Measurements from ENCODE around the gene LAPTM4A. TPM values are rescaled to one million over a fixed set of nuclear protein-coding genes. Genes with fewer than 3 reads are reported as not detected.

The LAPTM4A gene
- total RNA-seq, 2 experiments from 2014 or later: 8.4 to 26.2 TPM

DNA sequence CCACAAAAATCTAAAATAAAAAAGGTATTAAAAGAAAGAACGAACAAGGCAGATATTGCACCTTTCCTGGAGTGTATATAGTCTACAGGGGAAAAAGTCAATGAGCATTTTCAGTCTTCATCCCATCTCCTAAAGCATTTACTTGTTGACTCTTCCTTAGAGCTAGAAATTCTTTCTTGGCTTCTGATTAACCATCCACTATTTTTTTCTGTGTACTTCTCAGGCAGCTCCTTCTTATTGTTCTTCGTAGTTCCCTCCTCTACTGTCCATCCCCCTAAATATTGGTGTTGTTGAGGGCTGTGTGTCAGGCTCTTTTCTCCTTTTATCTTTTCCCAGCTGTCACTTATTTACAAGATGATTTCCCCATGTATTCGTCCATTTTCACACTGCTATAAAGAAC, 3.5 kb upstream of the LAPTM4A start:
- no peak overlapping the region for H2AFZ ChIP-seq (ENCODE audit: low read length)
- no peak for TF ChIP-seq EZH2phosphoT487 (IDR thresholded peaks at IDR 0.05; ENCODE audit: borderline replicate concordance, low read depth, low read length)
- TF ChIP-seq, protein P1, sequence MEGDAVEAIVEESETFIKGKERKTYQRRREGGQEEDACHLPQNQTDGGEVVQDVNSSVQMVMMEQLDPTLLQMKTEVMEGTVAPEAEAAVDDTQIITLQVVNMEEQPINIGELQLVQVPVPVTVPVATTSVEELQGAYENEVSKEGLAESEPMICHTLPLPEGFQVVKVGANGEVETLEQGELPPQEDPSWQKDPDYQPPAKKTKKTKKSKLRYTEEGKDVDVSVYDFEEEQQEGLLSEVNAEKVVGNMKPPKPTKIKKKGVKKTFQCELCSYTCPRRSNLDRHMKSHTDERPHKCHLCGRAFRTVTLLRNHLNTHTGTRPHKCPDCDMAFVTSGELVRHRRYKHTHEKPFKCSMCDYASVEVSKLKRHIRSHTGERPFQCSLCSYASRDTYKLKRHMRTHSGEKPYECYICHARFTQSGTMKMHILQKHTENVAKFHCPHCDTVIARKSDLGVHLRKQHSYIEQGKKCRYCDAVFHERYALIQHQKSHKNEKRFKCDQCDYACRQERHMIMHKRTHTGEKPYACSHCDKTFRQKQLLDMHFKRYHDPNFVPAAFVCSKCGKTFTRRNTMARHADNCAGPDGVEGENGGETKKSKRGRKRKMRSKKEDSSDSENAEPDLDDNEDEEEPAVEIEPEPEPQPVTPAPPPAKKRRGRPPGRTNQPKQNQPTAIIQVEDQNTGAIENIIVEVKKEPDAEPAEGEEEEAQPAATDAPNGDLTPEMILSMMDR (conservative IDR thresholded peaks at IDR 0.05; ENCODE audit: low read length): no peak
- ChIA-PET POLR2A (interaction anchor here (0.7 to 1.5 kb wide), 4 partner anchors 10 to 19 kb away, joined by 3 read pairs; no protein-coding TSS in a partner anchor), CTCF (ENCODE audit: unreplicated experiment) (no interaction called here)
- BruUV-seq (replicated peaks): no TSS peak
- H4K20me1 ChIP-seq (ENCODE audit: insufficient read depth, low read length): peaks cover 7% of the 10 kb centered on the region; the same call in 1 of the 2 replicates
- peaks cover 11% of the 10 kb centered on the region for H3K4me1 ChIP-seq (ENCODE audit: insufficient read depth, low read length, poor library complexity, severe bottlenecking)
- DNase-seq (ENCODE audit: low spot score): no peak
- no peaks in the 10 kb centered on the region for H3K9me2 ChIP-seq (ENCODE audit: insufficient read depth, low read length)
- H3K4me3 ChIP-seq (ENCODE audit: low read depth, low read length, poor library complexity, severe bottlenecking): no peak overlapping the region
- H3K9me3 ChIP-seq (ENCODE audit: low read length): no peaks in the 10 kb centered on the region
- no peaks in the 10 kb centered on the region for H3K36me3 ChIP-seq (ENCODE audit: insufficient read depth, low read length)
- no peak overlapping the region for H3K27ac ChIP-seq (ENCODE audit: low read depth, low read length, poor library complexity, severe bottlenecking)
- no peak overlapping the region for H3K4me2 ChIP-seq (ENCODE audit: low read length)
- H3K79me2 ChIP-seq (ENCODE audit: insufficient read depth, low read depth, low read length): peaks cover 15% of the 10 kb centered on the region
- intact Hi-C loops (cut with micrococcal nuclease; ENCODE audit: unreplicated experiment): no loop called here

DNA sequence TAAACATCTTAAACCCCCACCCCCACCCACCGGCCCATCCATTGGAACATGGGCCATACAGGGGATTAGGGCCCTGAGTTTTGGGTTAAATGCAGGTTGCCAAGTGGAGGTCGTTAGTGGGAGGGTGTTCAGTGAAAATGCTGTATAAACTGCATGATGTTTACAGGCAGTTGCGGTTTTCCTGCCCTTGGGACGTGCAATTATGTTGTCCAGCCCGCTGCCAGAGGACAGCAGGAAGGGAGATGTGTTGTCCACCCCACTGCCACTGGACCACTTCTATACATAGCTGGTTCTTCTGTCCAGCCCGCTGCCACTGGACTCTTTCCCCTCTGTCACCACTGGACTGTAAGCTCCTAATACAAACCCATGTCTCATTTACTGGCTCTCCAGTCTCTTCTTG, 2.7 kb upstream of the LAPTM4A start:
- CTCF ChIA-PET (ENCODE audit: unreplicated experiment): no interaction called here
- Histone ChIP-seq H4K20me1 (ENCODE audit: insufficient read depth, low read length) (peaks cover 15% of the 10 kb centered on the region), H3K4me2 (ENCODE audit: low read length) (no peak overlapping the region), H3K9me2 (ENCODE audit: insufficient read depth, low read length) (no peaks in the 10 kb centered on the region), H3K36me3 (ENCODE audit: insufficient read depth, low read length) (no peaks in the 10 kb centered on the region), H2AFZ (ENCODE audit: low read length) (no peak overlapping the region), H3K4me1 (ENCODE audit: insufficient read depth, low read length, poor library complexity, severe bottlenecking) (peaks cover 14% of the 10 kb centered on the region), H3K4me3 (ENCODE audit: low read depth, low read length, poor library complexity, severe bottlenecking) (no peak overlapping the region), H3K79me2 (ENCODE audit: insufficient read depth, low read depth, low read length) (peaks cover 23% of the 10 kb centered on the region), H3K9me3 (ENCODE audit: low read length) (no peaks in the 10 kb centered on the region), H3K27ac (ENCODE audit: low read depth, low read length, poor library complexity, severe bottlenecking) (no peak overlapping the region)
- no peak for TF ChIP-seq EZH2phosphoT487 (IDR thresholded peaks at IDR 0.05; ENCODE audit: borderline replicate concordance, low read depth, low read length)
- TF ChIP-seq, protein P1 (conservative IDR thresholded peaks at IDR 0.05; ENCODE audit: low read length): no peak
- DNase-seq (ENCODE audit: low spot score): no peak
- no TSS peak for BruUV-seq (replicated peaks)
- POLR2A ChIA-PET: interaction anchor here (0.7 to 1.5 kb wide), 4 partner anchors 9 to 597 kb away, joined by 3 to 4 read pairs (median 3); partner anchors contain the start of gene HS1BP3
- intact Hi-C loops (cut with micrococcal nuclease; ENCODE audit: unreplicated experiment): no loop called here

DNA sequence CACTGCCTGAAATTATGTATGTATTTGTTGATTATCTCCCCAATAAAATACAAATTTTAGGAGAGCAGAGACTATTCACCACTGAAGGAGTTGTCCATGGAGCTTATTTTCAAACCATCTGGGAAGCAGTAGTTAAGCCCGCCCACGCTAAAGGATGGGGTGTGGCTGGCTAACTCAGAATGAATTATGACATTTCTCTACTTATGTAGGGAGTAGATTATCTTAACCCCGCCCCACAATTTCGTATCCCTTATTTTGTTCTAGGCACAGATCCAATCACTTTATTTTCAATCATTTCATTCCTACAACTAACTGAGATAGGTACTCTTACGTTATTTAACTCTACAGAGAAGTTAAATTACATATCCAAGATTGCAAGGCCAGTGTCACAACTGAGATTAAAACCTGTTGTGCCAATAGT, 1.4 kb upstream of the LAPTM4A start:
- DNase-seq (ENCODE audit: low spot score): peak; percentile 9

More for the DNA sequence above, 1.4 kb upstream of the LAPTM4A start:
- Histone ChIP-seq H3K4me3 (ENCODE audit: low read depth, low read length, poor library complexity, severe bottlenecking) (peak overlapping the region; percentile 89), H3K4me2 (ENCODE audit: low read length) (peak overlapping the region; percentile 78), H4K20me1 (ENCODE audit: insufficient read depth, low read length) (peaks cover 28% of the 10 kb centered on the region), H3K4me1 (ENCODE audit: insufficient read depth, low read length, poor library complexity, severe bottlenecking) (peaks cover 27% of the 10 kb centered on the region), H3K9me2 (ENCODE audit: insufficient read depth, low read length) (no peaks in the 10 kb centered on the region), H3K36me3 (ENCODE audit: insufficient read depth, low read length) (peaks cover 5% of the 10 kb centered on the region; the same call in 1 of the 2 replicates), H2AFZ (ENCODE audit: low read length) (peak overlapping the region; percentile 92; the same call in 1 of the 2 replicates), H3K9me3 (ENCODE audit: low read length) (no peaks in the 10 kb centered on the region), H3K27ac (ENCODE audit: low read depth, low read length, poor library complexity, severe bottlenecking) (no peak overlapping the region), H3K79me2 (ENCODE audit: insufficient read depth, low read depth, low read length) (peaks cover 35% of the 10 kb centered on the region)
- intact Hi-C loops (cut with micrococcal nuclease; ENCODE audit: unreplicated experiment): loop anchor here (1.0 kb wide), 1 partner anchor 151 kb away; no protein-coding TSS in a partner anchor
- ChIA-PET POLR2A (interaction anchor here (0.7 to 2.3 kb wide), 5 partner anchors 8 to 294 kb away, joined by 3 to 13 read pairs (median 3); no protein-coding TSS in a partner anchor), CTCF (ENCODE audit: unreplicated experiment) (interaction anchor here (1.0 kb wide), 1 partner anchor 25 kb away, joined by 4 read pairs; no protein-coding TSS in a partner anchor)
- TF ChIP-seq, protein P1 (conservative IDR thresholded peaks at IDR 0.05; ENCODE audit: low read length): no peak
- TF ChIP-seq EZH2phosphoT487 (IDR thresholded peaks at IDR 0.05; ENCODE audit: borderline replicate concordance, low read depth, low read length): no peak
- no TSS peak for BruUV-seq (replicated peaks)

Measured in OCI-LY7 (cell line).